HUES64 (cell line): ENCODE measurements around the gene INPP5F.
A peak's percentile ranks its signal among the peaks of the same experiment; 100 is the strongest.

Experiments
- H3K27ac ChIP-seq: 2 replicates; pipeline ENCODE4 v1.7.0; 2013; ENCODE audit warnings: low read depth, low read length, inconsistent platforms
- H3K27me3 ChIP-seq: 2 replicates; pipeline ENCODE4 v1.6.1; 2013; ENCODE audit warnings: mild to moderate bottlenecking, low read length; ENCODE audit not compliant: insufficient read depth
- H3K36me3 ChIP-seq: 2 replicates; pipeline ENCODE4 v1.6.1; 2013; ENCODE audit warnings: mild to moderate bottlenecking, low read length; ENCODE audit not compliant: insufficient read depth
- H3K4me1 ChIP-seq: 2 replicates; pipeline ENCODE4 v1.6.1; 2013; ENCODE audit warnings: mild to moderate bottlenecking, low read length, moderate library complexity; ENCODE audit not compliant: insufficient read depth
- H3K4me3 ChIP-seq: 2 replicates; pipeline ENCODE4 v1.5.1; 2013; ENCODE audit warnings: mild to moderate bottlenecking, low read length, moderate library complexity
- H3K9ac ChIP-seq: 2 replicates; pipeline ENCODE4 v1.6.1; 2013; ENCODE audit warnings: mild to moderate bottlenecking, low read depth, low read length
- H3K9me3 ChIP-seq: 2 replicates; pipeline ENCODE4 v1.6.1; 2013; ENCODE audit warnings: low read depth, low read length; ENCODE audit not compliant: insufficient read depth
- WGBS: fragments of 150-250, 120-280 bp; methylation state at CpG from one replicate; pipeline ENCODE4 v1.1.7; 2013; ENCODE audit warnings: missing lambda C conversion rate; 5-methylcytosine and 5-hydroxymethylcytosine counted together

Gene INPP5F

DNA sequence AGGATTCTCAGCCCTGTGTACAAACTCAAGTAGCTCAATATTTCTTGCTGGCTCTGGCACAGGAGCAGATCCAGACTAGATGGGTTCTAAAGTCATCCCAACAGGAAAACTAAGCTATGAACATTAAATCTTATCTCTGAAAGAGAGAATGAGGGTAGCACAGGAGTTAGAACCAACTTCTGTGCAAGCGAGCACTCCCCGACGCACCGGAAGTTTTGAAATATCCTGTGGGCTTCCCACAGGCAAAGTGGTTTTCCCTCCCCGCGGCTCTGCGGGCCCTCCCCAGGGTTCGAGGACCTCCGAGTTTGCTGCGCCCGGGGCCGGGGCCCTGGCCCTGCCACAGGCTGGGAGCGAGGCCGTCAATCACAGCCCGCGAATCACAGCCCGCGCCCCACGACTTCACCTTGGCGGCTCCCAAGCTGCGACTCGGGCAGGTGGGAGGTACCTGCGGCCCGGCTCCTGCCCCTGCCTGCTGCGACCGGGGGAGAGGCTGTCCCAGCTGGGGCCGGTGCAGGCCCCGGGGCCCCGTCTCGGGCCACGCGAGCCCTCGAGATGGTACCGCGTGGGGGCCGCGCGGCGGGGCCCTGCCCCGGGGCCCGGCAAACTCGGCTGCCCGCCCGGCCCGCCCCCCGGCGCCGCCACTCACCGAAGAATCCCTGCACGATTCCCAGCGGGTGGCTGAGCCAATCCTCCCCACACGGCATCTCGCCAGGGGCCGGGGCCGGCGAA, 146.2 kb downstream of the INPP5F start:
- peak overlapping the region; percentile 61; the same call in 1 of the 2 replicates for H3K27ac ChIP-seq

DNA sequence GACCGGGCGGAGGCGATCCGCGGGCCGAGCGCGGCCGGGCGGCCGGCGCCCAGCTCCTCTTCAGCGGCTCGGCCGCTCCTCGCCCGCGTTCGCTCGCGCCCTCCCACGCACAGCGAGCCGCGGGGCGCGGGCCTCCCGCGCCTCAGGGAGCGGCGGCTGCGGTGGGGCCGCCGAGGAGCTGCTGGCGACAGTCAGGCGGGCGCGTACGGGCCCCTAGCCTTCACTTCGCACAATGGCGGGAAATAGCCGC, 146.7 kb downstream of the INPP5F start, which contains the start of gene MCMBP:
Gene MCMBP (minus strand): TSS at position 234 of the 250 bp plus-strand sequence. CDS start 259 bp downstream, outside the sequence.
- Histone ChIP-seq H3K4me1 (peaks cover 26% of the 10 kb centered on the region), H3K27me3 (peaks cover 3% of the 10 kb centered on the region; the same call in 1 of the 2 replicates), H3K36me3 (no peaks in the 10 kb centered on the region), H3K27ac (peak within 1 kb of the TSS; percentile 61), H3K9ac (peak within 1 kb of the TSS; percentile 98), H3K4me3 (peak within 1 kb of the TSS; percentile 100), H3K9me3 (no peaks in the 10 kb centered on the region)
- under 1% methylated on average over 42 of the region's 42 CpGs for WGBS

More for the DNA sequence above, 146.2 kb downstream of the INPP5F start:
- Histone ChIP-seq H3K36me3 (no peaks in the 10 kb centered on the region), H3K4me1 (peaks cover 26% of the 10 kb centered on the region), H3K27me3 (peaks cover 3% of the 10 kb centered on the region; the same call in 1 of the 2 replicates), H3K9me3 (no peaks in the 10 kb centered on the region), H3K4me3 (peak overlapping the region; percentile 100), H3K9ac (peak overlapping the region; percentile 98)
- WGBS: under 1% methylated on average over 54 of the region's 56 CpGs

DNA sequence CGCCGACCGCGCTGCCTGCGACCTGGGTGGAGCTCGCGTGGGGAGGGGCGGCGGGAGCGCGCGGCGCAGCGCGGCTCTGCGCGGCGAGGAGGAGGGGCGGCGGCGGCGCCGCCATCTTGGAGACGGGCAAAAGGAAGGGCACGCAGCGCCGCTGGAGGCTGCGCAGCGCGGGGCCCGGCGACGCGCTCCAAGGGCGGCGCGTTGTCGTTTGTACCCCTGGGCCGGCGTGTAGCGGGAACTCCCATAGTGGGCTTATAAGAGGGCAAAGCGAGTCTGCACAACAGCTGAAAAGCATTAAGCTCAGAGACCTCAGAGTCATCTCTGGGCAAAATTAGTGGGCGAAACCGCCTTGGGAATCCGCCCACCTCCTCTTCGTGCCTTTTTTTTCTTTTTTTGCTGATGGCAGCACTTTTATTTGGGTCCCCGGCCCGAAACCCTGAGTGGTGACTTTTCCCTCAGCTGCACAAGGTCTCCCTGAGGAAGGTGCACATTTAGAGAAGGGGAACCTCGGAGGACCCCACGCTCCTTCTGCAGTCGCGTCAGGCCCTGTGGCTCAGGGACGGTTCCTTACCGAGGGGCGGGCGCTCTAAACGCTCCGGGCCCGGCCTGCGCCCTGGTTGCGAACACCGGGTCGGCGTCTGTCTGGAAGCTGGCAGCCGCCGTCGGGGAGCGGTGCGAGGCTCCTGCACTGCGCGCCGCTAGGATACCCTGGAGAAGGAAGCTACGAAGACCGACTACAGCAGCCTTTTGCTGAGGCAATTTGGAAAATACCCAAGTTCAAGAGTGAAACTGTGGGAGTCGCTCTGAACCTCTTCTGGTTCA, 147.2 kb downstream of the INPP5F start:
- H3K36me3 ChIP-seq: no peaks in the 10 kb centered on the region

DNA sequence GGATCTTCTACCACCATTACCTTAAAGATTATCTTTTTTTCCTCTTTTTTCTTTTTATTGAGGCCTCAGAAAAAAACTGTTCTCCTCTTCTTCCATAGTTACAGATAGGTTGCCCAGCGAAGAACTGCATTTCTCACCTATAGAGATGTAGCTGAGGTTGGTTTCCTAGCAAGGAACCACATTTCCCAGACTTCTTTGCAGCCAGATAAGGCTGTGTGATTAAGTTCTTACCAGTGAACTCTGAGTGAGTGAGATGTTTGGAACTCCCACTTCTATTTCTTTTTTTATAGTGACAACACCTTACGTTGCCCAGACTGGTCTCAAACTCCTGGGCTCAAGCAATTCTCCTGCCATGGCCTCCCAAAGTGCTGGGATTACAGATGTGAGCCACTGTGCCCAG, 152.7 kb downstream of the INPP5F start:
- Histone ChIP-seq H3K4me3 (no peak overlapping the region), H3K27me3 (peaks cover 3% of the 10 kb centered on the region; the same call in 1 of the 2 replicates), H3K4me1 (peaks cover 7% of the 10 kb centered on the region; the same call in 1 of the 2 replicates), H3K9me3 (no peaks in the 10 kb centered on the region), H3K27ac (no peak overlapping the region), H3K36me3 (no peaks in the 10 kb centered on the region), H3K9ac (no peak overlapping the region)
- 78% methylated on average over 2 of the region's 2 CpGs for WGBS

More for the DNA sequence above, 147.2 kb downstream of the INPP5F start:
- Histone ChIP-seq H3K4me3 (peak overlapping the region; percentile 100), H3K4me1 (peaks cover 26% of the 10 kb centered on the region), H3K27me3 (peaks cover 3% of the 10 kb centered on the region; the same call in 1 of the 2 replicates), H3K9me3 (no peaks in the 10 kb centered on the region), H3K27ac (peak overlapping the region; percentile 61), H3K9ac (peak overlapping the region; percentile 98)
- 2% methylated on average over 75 of the region's 75 CpGs for whole genome bisulfite sequencing
